Tibial nerve (tissue), 3 donors: Measurements from ENCODE around the gene AGMO.

Source experiments
- CTCF ChIP-seq, 5 experiments: fragments of 200-600 bp in 3 of 5; fragments of 450-650 bp in 2 of 5; sonication (generic) in 3 of 5; IDR thresholded peaks; one replicate each; pipeline ENCODE4 v1.5.1; 2016 to 2019; ENCODE audit warnings: antibody characterized with exemption in 5 of 5, mild to moderate bottlenecking in 3 of 5, moderate library complexity in 2 of 5
- POLR2A ChIP-seq, 2 donors: fragments of 450-650 bp; IDR thresholded peaks; one replicate each; pipeline ENCODE4 v1.6.1; 2017; ENCODE audit warnings: antibody characterized with exemption in 2 of 2, mild to moderate bottlenecking in 2 of 2, moderate library complexity in 2 of 2

GRCh38 chr7:15430911-15431310 is 130.9 kb downstream of the AGMO start:
- no peak for TF ChIP-seq CTCF (IDR thresholded peaks at IDR 0.05)
- TF ChIP-seq POLR2A (IDR thresholded peaks at IDR 0.05): no peak
